Keratinocyte (primary cell): ENCODE results near the gene ATRNL1.

Experiments used
- CTCF ChIP-seq, 3 experiments: IDR thresholded peaks in 1 of 3; conservative IDR thresholded peaks in 1 of 3; optimal IDR thresholded peaks in 1 of 3; 2 replicates in 2 of 3; 3 replicates in 1 of 3; pipeline versions ENCODE3 to v1.5.1; 2011; ENCODE audit warnings: low read length in 3 of 3, mild to moderate bottlenecking in 3 of 3, moderate library complexity in 2 of 3, control low read depth in 1 of 3, inconsistent platforms in 1 of 3; ENCODE audit not compliant: insufficient read depth in 2 of 3; ENCODE audit errors: extremely low read depth in 1 of 3
- EZH2 ChIP-seq: IDR thresholded peaks from one replicate; pipeline ENCODE4 v1.6.1; 2012; ENCODE audit warnings: inconsistent platforms, mild to moderate bottlenecking, low read length, moderate library complexity

GRCh38 chr10:115998301-115998700, 905.1 kb downstream of the ATRNL1 start:
- TF ChIP-seq CTCF (optimal IDR thresholded peaks at IDR 0.05 in 1 of 3, IDR thresholded peaks at IDR 0.05 in 1 of 3, conservative IDR thresholded peaks at IDR 0.05 in 1 of 3; ENCODE audit: extremely low read depth in 1 of 3, insufficient read depth in 2 of 3, low read length in 3 of 3): no peak
- no peak for TF ChIP-seq EZH2
